Left ventricle myocardium superior (tissue), 1 donor: ENCODE data around the gene TASOR2. TPM values are rescaled to one million over a fixed set of nuclear protein-coding genes. Genes with fewer than 3 reads are reported as not detected.

ENCODE experiments used
- ATAC-seq: fragments of 200-7000 bp; cut with Tn5 transposase; one replicate; pipeline ENCODE4 v1.9.1; 2020; ENCODE audit warnings: mild to moderate bottlenecking, moderate library complexity
- DNase-seq: peaks from one replicate; pipeline ENCODE4 v3.0.0-alpha.2; 2020
- intact Hi-C: fragments of 100-400 bp; cut with micrococcal nuclease; formaldehyde crosslinking; loops from one replicate; pipeline ENCODE4 v1.11.0; 2022
- total RNA-seq: library from RNA; stranded (reverse); fragmentation: NEBNext Ultra II Directional; extraction: Animal tissue kit (Norgen Biotek cat#: 25700); gene quantifications from one replicate; pipeline ENCODE4 v1.2.1, GENCODE V29; 2021
- donor health status: DM: no; HTN: yes; CAD: no; lungs with severe emphysema.

The TASOR2 gene
- total RNA-seq, 1 donor from 2014 or later = 33.6 TPM

GRCh38 chr10:5652746-5653145, 31.9 kb upstream of the TASOR2 start:
- intact Hi-C loops = no loop called here
- ATAC-seq = peak; percentile 8
- no peak for DNase-seq

GRCh38 chr10:5654218-5654755, 30.4 kb upstream of the TASOR2 start:
- ATAC-seq = no peak
- DNase-seq = no peak
- intact Hi-C loops = no loop called here

- DNase-seq (no peak), ATAC-seq (no peak)
- intact Hi-C loops = no loop called here
These were observed 29.5 kb upstream of the TASOR2 start for GRCh38 chr10:5655121-5655520.

GRCh38 chr10:5656737-5657579, 27.7 kb upstream of the TASOR2 start:
- intact Hi-C loops = no loop called here
- DNase-seq (no peak), ATAC-seq (no peak)

GRCh38 chr10:5658871-5659618, 25.6 kb upstream of the TASOR2 start:
- ATAC-seq = no peak
- intact Hi-C loops = no loop called here
- DNase-seq = no peak

- ATAC-seq (peak; percentile 54), DNase-seq (no peak)
- intact Hi-C loops = no loop called here
These were observed 24.7 kb upstream of the TASOR2 start for GRCh38 chr10:5659702-5660528.

- no peak for ATAC-seq
- DNase-seq = no peak
- intact Hi-C loops = no loop called here
These were observed 23.6 kb upstream of the TASOR2 start for GRCh38 chr10:5661043-5661442.

GRCh38 chr10:5662708-5663579, 21.7 kb upstream of the TASOR2 start:
- ATAC-seq (no peak), DNase-seq (no peak)
- intact Hi-C loops = no loop called here

GRCh38 chr10:5663692-5664427, 20.8 kb upstream of the TASOR2 start:
- ATAC-seq (no peak), DNase-seq (no peak)
- intact Hi-C loops = no loop called here

GRCh38 chr10:5665373-5666007, 19.1 kb upstream of the TASOR2 start:
- no peak for DNase-seq
- no peak for ATAC-seq
- intact Hi-C loops = no loop called here

GRCh38 chr10:5666008-5666840, 18.4 kb upstream of the TASOR2 start, which contains the start of gene ASB13:
Gene ASB13, minus strand, starts transcription at chr10:5666595. Its CDS starts 44 bp downstream, at chr10:5666551.
- DNase-seq (peak; percentile 92), ATAC-seq (peak; percentile 98)
- intact Hi-C loops = no loop called here

- intact Hi-C loops = no loop called here
- ATAC-seq (no peak), DNase-seq (no peak)
These were observed 17.6 kb upstream of the TASOR2 start for GRCh38 chr10:5666841-5667630.

- ATAC-seq (no peak), DNase-seq (no peak)
- intact Hi-C loops = no loop called here
These were observed 16.2 kb upstream of the TASOR2 start for GRCh38 chr10:5668429-5668828.

GRCh38 chr10:5669604-5670003, 15.0 kb upstream of the TASOR2 start:
- DNase-seq = no peak
- intact Hi-C loops = no loop called here
- ATAC-seq = no peak

- ATAC-seq (no peak), DNase-seq (no peak)
- intact Hi-C loops = no loop called here
These were observed 13.8 kb upstream of the TASOR2 start for GRCh38 chr10:5670662-5671375.
